IPS-NIHi7 (cell line): Measurements from ENCODE around the gene GPR35.
A peak's percentile ranks its signal among the peaks of the same experiment; 100 is the strongest.

ENCODE experiments used
- DNase-seq: peaks from one replicate; pipeline ENCODE4 v3.0.0; 2012; ENCODE audit warnings: mixed read lengths; ENCODE audit errors: extremely low spot score

GPR35 gene

DNA sequence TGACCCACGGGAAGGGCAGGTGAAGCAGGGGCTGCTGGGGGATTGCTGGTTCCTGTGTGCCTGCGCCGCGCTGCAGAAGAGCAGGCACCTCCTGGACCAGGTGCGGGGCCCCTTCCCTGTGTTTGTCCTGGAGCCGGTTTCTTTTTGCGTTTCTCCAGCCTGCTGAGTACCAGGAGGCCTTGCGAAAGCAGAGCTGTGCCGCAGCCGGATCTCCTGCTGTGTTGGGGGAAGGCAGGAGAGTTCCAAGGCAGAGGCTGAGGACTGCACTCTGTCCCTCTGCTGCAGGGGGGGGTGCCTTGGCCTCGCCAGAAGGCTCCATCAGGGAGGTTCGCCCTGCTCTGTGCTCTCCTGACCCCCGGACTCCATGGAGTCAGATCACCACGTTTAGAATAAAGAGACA lies 35.9 kb upstream of the GPR35 start:
- no peak for DNase-seq

DNA sequence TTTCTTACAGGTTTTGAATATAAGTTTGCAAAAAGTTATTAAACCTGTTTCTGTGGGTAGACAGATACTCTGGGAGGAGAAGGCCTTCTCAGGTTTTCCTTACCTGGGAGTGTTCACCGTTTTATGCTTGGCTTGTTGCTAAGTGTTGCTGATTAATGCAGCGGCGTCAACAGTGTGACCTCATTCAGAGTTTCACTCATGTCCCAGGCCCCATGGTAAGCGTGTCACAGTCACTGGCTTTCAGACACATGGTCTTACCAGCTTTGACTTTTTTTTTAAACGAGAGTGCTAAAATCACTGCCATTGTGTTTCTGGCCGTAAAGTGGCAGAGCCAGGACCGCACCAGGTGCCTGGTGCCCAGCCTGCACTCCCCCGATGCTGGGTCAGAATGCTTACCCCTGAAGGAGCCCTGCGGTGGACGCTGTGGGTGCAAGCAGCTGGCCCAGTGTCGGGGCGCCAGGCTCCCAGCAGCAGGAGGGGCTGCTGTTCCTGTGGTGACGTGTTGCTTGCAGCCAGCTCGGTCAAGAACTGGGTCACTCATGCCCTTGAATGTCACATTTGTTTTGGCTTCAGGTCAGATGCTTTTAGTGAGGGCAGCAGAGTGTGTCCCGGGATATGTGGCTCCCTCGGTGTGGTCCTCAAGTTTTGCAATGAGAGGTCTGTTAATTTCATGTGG lies 35.3 kb upstream of the GPR35 start:
- DNase-seq: no peak

DNA sequence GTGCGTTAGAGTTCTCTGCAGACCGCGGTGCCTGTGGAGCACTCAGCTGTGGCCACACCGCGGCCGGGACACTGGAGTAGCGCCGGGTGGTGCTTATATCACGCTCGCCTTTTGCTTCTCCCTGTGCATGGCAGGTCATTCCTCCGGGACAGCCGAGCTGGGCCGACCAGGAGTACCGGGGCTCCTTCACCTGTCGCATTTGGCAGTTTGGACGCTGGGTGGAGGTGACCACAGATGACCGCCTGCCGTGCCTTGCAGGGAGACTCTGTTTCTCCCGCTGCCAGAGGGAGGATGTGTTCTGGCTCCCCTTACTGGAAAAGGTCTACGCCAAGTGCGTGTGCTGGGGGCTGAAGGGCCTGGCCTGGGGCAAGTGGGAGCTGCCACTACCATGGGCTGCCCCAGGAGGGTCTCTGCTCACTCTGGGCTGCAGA lies 34.6 kb upstream of the GPR35 start:
- DNase-seq: no peak

DNA sequence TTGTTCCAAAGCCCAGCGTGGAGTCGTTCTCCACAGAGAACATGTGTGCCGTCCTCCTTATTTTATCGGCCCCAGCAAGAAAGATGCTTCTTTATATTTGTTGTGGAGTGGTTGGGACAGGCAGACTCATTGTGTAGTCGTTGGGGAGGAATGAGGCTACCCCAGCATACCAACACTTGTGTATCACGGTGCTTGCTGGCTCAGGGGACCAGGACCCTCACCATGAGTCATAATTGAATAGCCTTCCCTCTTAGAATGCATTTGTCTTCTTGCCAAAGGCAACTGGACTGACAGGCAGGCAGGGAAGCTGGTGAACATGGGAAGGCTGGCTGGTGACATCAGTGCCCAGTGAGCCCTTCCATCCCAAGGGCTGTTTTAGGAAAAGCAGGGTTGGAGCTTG lies 34.1 kb upstream of the GPR35 start:
- no peak for DNase-seq

DNA sequence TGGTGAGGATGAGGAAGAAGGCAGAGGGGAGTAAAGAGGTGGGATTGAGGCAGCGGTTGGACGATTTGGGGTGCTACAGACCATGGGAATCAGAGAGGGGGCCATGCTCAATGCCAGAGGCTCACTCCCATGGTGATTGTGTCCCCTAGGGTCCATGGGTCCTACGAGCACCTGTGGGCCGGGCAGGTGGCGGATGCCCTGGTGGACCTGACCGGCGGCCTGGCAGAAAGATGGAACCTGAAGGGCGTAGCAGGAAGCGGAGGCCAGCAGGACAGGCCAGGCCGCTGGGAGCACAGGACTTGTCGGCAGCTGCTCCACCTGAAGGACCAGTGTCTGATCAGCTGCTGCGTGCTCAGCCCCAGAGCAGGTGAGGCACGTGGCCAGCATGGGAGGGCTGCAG lies 33.5 kb upstream of the GPR35 start:
- DNase-seq: no peak

DNA sequence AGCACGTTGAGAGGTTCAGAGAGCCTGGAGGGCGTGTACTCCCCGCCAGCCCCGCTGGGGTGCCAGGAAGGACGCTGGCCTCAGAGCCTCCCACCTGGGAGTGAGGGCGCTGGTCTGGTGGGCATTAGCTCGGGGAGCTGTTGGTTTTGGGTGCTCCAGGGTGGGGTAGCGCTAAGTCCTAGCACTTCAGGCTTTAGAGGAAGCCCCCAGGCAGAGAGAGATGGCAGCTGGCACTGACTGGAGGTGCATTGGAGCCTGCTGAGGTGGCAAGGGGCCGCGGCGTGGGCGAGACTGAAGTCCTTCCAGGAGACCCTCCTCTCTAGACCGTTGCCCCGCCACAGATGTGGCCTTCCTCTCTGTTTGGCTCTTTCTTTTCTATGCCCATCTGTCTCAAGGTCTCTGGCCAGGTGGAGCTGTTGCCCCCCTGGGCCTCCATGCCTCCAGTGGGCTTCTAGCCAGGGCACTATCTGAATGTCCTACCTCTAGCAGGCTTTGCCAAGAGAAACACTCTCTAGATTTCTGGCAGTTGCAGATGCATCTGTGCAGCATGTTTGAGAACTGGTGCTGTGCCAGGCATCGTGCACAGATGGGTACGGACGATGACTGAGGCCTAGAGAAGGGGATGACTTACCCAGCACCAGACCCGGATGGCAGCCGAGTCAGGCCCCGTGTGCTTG lies 32.1 kb upstream of the GPR35 start:
- DNase-seq: no peak

DNA sequence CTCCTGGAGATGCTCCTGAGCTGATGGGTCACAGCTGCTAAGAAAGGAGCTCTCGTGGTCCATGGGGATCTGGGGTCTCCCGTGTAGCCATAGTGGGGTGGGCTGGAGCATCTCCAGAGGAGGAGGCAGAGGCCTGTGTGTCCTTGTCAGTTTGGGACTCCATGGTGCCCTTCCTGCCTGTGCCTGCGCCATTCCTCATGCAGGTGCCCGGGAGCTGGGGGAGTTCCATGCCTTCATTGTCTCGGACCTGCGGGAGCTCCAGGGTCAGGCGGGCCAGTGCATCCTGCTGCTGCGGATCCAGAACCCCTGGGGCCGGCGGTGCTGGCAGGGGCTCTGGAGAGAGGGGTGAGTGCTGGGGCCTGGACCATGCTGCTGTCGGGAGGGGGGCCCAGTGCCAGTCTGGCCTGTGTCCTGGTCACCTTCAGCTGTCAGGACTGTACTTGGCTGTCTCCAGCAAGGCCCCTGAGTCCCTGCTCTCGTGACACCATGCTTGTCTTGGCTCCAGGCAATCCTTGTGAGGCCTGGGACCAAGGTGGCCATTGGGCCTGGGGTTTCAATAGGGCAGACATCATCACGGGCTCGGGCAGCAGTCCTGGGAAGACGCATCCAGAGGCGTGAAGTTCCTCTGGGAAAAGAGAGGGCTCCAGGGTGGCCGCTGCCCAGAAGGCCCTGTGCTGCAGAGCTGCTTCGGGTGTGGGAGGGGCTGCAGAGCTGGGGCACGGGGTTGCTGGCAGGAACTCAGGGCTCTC lies 31.4 kb upstream of the GPR35 start:
- DNase-seq: no peak

DNA sequence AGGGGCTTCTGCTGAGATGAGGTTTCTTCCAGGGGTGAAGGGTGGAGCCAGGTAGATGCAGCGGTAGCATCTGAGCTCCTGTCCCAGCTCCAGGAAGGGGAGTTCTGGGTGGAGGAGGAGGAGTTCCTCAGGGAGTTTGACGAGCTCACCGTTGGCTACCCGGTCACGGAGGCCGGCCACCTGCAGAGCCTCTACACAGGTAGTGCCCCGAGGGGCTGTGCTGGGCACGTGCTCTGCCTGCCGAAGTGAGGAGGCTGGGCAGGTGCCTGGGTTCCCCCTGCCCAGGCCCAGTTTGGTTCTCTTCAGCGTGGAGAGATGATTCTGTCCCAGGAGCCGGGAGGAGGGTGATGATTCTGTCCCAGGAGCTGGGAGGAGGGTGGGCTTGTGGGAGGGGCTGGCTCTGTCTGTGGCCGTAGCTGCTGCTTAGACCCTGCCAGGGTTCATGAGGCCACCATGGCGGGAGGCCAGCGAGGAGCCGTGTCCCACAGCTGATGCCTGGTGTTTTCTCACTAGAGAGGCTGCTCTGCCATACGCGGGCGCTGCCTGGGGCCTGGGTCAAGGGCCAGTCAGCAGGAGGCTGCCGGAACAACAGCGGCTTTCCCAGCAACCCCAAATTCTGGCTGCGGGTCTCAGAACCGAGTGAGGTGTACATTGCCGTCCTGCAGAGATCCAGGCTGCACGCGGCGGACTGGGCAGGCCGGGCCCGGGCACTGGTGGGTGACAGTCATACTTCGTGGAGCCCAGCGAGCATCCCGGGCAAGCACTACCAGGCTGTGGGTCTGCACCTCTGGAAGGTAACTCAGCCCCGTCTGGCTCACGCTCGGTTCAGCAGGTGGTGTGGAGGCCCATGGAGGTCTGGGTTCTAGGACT lies 30.5 kb upstream of the GPR35 start:
- DNase-seq: no peak

DNA sequence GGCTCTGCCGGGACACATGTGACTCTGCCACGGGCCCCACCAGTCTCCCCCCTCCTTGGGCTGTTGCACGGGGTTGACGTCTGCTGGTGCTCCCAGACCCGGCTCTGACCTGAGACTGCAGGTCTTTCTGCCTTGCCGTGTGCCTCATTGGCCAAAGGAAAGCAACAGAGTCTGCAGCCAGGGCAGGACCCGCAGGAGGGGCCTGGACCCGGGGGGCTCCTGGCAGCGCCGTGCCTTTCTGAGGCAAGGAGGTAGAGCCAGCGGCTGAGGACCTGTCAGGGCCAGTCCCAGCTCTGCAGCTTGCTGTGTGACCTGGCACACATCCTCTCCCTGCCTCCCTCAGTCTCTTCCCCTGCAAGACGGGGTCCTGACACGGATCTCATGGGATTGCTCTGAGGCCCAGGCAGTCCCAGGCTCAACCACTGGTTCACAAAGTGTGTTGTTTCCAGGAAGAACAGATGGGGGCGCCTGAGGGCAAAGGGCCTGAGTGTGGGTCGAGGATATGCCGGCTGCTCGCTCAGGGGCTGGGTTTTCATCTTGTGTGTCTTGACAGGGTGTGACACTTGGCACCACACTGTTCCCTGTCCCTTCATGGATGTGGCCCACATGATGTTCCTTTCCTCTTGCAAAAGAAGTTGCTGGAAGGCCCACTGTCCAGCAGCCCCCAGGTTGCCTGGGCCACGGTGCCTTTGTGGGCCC lies 29.8 kb upstream of the GPR35 start:
- peak; percentile 88 for DNase-seq

DNA sequence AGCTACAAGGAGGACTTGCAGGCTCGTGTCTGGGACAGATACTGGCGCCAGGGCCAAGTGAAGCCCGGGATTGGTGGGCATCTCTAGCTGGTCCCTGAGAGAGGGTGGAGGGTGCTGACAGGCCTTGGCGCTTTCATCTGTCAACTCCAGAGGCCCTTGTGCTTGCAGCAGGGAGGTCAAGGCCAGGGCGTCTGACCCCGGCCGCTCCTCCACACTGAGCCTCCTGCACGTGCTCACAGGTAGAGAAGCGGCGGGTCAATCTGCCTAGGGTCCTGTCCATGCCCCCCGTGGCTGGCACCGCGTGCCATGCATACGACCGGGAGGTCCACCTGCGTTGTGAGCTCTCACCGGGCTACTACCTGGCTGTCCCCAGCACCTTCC lies 29.2 kb upstream of the GPR35 start:
- no peak for DNase-seq

DNA sequence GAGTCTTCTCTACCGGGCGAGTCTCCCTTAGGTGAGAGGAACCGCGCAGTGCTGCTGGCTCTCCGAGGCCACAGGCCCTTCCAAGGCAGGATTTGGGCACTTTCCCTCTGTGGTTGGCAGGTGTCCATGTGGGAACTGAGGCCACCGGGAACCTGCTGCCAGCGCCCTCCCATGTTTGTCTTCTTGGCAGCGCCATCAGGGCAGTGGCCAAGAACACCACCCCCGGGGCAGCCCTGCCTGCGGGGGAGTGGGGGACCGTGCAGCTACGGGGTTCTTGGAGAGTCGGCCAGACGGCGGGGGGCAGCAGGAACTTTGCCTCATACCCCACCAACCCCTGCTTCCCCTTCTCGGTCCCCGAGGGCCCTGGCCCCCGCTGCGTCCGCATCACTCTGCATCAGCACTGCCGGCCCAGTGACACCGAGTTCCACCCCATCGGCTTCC lies 28.8 kb upstream of the GPR35 start:
- DNase-seq: no peak

DNA sequence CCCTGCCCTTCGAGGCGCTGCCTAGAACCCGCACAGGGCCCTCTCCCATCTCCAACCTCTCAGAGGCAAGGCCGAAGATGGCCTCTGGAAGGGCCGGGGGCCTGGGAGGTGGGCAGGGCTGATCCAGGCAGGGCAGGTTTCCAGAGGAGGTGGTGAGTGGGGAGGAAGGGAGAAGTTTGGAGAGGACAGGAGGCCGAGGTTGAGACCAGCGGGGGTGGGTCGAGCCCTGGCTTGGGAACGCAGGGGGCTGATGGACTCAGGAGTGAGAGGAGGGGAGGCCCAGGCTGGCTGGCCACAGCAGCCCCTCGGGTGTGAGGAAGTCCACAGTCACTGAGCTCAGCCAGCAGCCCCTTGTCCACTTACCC lies 28.2 kb upstream of the GPR35 start:
- DNase-seq: no peak

DNA sequence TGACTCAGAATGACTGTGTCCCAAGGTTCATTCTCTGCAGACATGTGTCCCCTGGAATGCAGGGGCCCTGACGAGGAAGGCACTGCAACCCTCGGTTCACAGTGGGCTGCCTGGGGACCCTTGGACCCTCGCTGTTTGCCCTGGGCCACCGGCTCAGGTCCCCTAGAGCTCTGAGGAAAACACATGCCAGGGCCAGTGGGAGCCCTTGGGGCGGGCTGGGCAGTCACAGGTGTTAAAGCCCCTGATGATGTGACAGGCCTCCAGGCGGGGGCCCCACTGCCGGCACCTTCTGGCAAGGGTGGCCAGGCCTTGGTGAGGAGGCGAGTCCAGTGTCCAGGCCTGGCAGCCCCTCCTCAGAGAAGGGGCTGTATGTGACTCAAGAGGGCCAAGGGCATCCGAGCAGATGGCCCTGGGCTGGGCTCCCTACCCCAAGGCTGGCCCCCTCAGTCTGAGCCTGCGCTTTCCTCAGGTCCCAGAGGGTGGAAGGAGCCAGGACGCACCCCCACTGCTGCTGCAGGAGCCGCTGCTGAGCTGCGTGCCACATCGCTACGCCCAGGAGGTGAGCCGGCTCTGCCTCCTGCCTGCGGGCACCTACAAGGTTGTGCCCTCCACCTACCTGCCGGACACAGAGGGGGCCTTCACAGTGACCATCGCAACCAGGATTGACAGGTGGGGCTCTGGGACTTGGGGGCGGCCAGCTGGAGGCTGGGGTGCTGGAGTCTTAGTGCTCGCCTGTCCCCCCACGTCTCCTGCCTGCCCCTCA lies 27.7 kb upstream of the GPR35 start:
- no peak for DNase-seq

DNA sequence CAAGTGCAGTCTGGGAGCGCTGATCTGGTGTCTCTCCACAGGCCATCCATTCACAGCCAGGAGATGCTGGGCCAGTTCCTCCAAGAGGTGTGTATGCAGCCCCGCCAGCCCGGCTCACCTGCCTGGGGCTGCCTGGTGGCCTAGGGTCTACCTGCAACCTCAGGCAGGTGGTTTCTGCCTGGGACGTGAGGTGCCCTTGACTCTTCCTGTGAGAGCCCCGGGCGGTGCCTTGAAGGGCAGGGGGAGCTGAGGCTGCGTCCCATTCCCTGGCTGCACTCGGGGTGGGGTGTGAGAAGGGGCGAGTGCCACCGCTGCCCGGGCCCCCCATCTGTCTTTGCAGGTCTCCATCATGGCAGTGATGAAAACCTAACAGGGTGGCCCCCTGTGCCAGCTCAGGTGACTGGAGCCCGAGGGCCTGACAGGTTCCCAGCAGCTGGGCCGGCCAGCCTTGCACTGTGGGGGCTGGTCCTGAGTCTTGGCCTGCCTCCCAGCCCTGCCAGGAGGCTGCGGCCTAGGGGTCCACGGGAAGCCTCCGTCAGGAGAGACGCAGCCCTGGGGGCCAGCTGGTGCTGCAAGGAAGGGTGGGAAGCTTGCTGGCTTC lies 26.9 kb upstream of the GPR35 start:
- DNase-seq: no peak

DNA sequence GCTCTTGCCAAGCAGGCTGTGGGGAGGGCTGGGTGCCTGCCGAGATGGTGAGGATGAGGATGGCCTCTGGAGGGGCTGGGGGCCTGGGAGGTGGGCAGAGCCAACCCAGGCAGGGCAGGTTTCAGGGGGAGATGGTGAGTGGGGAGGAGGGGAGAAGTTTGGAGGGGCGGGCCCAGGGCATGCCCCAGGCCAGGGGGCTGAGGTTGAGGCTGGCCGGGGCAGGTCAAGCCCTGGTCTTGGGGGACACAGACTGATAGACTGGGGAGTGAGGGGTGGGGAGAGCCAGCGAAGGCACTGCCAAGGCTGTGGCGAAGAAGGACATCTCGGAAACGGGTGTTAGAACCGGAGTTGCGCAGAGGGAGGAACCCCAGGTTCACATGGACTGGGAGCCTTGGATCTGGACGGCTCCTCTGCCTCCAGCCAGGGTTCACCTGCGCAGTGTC lies 26.1 kb upstream of the GPR35 start:
- DNase-seq: no peak

DNA sequence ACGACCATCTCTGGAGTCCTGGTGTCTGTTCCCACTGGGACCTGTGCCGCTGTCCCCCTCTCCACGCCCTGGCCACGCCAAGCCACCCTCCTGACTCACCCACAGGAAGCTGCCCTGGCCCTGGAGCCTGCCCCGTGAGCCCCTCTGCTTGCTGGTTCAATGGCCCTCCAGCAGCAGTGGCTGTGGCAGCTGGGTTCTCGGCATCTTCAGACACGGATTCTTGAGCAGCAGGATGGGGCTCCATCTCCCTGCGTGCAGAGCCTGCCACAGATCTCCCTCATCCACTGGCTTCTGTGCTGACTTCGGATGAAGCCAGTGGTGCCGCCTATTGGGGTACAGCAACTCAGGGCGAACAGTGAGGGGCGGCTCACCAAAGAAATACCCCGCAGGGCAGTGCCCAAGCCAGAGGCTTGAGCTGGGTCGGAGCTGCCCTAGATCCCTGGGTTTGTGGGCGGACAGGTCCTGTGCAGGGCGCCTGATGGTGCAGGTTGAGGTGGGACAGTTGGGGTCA lies 24.8 kb upstream of the GPR35 start:
- no peak for DNase-seq

DNA sequence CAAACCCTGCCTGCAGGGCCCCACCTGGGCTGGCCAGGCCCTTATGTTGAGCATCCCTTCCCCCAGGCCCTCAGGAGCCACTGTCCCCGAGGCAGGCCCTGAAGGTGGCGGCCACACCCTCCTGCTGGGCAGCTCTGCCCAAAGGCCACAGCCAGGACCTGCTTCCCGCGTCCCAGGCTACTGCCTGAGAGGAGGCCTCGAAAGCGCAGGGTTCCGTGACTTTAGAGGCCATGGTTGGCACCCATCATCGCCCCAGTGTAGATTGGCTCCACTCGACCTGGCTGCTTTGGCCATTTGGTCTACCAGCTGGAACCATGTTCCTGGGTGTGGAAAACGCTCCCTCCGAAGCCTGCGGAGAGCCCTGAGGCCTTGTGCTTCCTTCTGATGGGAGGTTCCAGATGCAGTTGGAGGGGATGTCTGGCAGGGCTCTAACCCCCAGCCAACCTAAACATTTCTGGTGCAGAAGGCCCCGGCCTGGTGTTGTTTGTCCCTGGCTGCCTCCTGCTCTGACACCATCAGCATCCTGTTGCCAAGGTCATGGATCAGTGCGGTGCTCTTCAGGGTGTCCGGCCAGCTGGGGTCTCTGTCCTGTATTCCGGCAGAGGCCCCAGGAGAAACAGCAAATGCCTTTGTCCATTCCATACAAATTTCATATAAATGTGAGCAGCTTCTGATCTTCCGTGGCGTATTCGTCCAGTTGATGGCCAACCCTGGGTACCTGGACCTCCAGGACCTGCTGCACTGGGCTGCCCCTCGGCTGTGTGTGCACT lies 24.0 kb upstream of the GPR35 start:
- DNase-seq: no peak

DNA sequence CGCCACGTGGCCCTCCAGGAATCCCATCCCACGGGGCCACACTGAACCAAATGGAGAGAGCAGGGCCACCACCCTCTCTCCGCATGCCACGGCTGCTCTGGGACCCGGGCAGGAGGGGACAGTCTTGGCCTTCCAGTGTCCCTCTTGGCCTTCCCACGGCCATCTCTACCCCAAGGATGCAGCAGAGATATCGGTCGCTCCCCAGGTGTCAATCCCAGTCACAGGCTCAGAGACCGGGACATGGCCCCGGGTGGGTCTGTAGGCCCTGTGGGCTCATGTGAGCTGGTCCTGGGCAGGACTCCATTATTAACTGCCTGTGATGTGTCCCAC lies 23.5 kb upstream of the GPR35 start:
- no peak for DNase-seq

DNA sequence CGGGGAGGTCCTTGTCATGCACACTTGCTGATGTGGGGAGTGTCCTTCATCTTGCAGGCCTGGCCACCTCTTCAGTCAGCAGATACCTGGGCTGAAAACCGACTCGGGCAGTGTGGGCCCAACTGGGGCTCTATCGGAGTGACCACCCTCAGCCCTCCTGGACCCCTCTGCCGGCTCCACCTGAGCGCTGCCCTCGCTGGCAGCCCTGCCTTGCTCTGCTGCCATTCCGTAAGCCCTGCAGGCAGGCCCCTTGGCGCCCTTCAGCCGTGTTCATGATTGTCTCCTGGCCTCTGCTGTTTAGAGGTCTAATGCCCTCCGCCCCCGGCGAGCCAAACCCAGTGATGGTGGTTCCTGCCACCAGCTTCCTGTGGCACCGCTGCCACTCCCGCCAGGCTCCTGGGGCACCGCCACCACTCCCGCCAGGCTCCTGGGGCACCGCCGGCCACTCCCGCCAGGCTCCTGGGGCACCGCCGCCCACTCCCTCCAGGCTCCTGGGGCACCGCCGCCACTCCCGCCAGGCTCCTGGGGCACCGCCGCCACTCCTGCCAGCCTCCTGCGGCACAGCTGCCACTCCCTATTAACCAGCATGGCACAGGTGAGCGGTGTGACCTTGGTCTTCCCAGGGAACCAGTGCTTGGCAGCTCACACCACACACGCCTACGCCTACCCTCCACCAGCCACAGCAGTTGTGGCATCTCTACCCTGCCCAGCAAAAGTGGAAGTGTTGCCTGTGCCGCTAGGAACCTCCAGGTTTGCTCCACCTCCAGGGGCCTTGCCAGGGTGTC lies 22.8 kb upstream of the GPR35 start:
- DNase-seq: no peak
